Stimulated activated CD8-positive, alpha-beta memory T cell treated with anti-CD3 and anti-CD28 coated beads, Interleukin-15, amount 100 ng/mL, for 1 hour (primary cell): Measurements from ENCODE around the gene RPL39L.
"Not testable (repeated sequence)": the region's sequence is repeated elsewhere in the genome, so short reads cannot be mapped to it uniquely, and the experiment has no call there.

ENCODE experiments used
- DNase-seq: peaks from one replicate; pipeline ENCODE4 v3.0.0-alpha.2; 2020; ENCODE audit warnings: low read depth

The RPL39L gene

GRCh38 chr3:187136936-187137335 is 2.4 kb downstream of the RPL39L start:
- DNase-seq, result no peak

- DNase-seq, result no peak
Measured at GRCh38 chr3:187136337-187136736, 3.0 kb downstream of the RPL39L start.

- not testable (repeated sequence) for DNase-seq
Measured at GRCh38 chr3:187135172-187135690, 4.1 kb downstream of the RPL39L start.

GRCh38 chr3:187133181-187133580 is 6.1 kb downstream of the RPL39L start:
- DNase-seq, result not testable (repeated sequence)

- no peak for DNase-seq
Measured at GRCh38 chr3:187132666-187133065, 6.6 kb downstream of the RPL39L start.

GRCh38 chr3:187131981-187132380 is 7.3 kb downstream of the RPL39L start:
- no peak for DNase-seq

GRCh38 chr3:187130346-187131066 is 8.8 kb downstream of the RPL39L start:
- no peak for DNase-seq

GRCh38 chr3:187125319-187126031 is 13.8 kb downstream of the RPL39L start:
- DNase-seq, result no peak

- DNase-seq, result no peak
Measured at GRCh38 chr3:187122261-187122660, 17.0 kb downstream of the RPL39L start.

- DNase-seq, result no peak
Measured at GRCh38 chr3:187120326-187120725, 19.0 kb downstream of the RPL39L start.

GRCh38 chr3:187114511-187114910 is 24.8 kb downstream of the RPL39L start:
- no peak for DNase-seq

- no peak for DNase-seq
Measured at GRCh38 chr3:187112934-187113793, 26.1 kb downstream of the RPL39L start.

- no peak for DNase-seq
Measured at GRCh38 chr3:187110156-187110555, 29.1 kb downstream of the RPL39L start.

GRCh38 chr3:187107989-187108388 is 31.3 kb downstream of the RPL39L start:
- DNase-seq, result no peak

- DNase-seq, result no peak
Measured at GRCh38 chr3:187105700-187106099, 33.6 kb downstream of the RPL39L start.

GRCh38 chr3:187104933-187105332 is 34.4 kb downstream of the RPL39L start:
- DNase-seq, result no peak

GRCh38 chr3:187104342-187104741 is 35.0 kb downstream of the RPL39L start:
- DNase-seq, result no peak

- no peak for DNase-seq
Measured at GRCh38 chr3:187103251-187103650, 36.0 kb downstream of the RPL39L start.

- no peak for DNase-seq
Measured at GRCh38 chr3:187102073-187102634, 37.1 kb downstream of the RPL39L start.

- DNase-seq, result peak; percentile 28
Measured at GRCh38 chr3:187101184-187102072, 37.9 kb downstream of the RPL39L start.

GRCh38 chr3:187098923-187099512 is 40.3 kb downstream of the RPL39L start:
- no peak for DNase-seq
